NCI-H2107 (cell line): ENCODE results near the gene SLC35F3.

ENCODE experiments used
- DNase-seq: peaks from one replicate; lab custom pipeline; 2025; lab: John Stamatoyannopoulos, UW

Gene SLC35F3

GRCh38 chr1:234369033-234369430 is 464.6 kb downstream of the SLC35F3 start:
- DNase-seq = no peak

DNA sequence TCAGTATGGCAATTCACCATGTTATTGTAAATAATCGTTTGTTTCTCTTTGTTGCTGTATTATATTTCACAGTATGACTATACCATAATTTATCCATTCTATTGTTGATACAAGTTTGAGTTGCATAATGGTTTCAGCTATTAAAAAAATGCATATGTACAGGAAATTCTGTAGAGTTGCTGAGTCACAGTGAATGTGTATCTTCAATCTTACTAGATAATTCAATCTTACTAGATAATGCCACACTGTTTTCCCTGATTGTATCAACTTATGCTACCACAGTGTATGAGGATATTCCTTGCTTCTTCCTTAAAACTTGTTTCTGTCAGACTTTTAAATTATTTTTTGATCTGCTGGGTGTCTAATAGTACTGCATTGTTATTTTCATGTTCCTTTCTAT is 465.3 kb downstream of the SLC35F3 start:
- DNase-seq = no peak

DNA sequence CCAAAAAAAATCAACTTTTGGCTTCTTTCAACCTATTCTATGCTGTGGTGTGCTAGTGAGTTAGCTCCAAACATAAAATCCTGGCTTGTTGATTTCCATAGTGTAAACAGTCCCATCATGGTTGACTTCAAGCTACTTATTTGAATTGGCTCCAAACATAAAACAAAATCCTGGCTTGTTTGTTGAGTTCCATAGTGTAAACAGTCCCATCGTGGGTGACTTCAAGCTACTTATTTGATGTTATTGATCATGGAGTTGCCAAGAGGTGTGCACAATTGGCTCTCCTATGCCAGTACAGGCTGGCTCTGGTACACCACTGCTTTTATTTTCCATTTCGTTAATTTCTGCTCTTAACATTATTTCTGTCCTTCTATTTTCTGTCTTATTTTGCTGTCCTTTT is 466.9 kb downstream of the SLC35F3 start:
- no peak for DNase-seq

GRCh38 chr1:234372011-234372757 is 467.7 kb downstream of the SLC35F3 start:
- DNase-seq = no peak

DNA sequence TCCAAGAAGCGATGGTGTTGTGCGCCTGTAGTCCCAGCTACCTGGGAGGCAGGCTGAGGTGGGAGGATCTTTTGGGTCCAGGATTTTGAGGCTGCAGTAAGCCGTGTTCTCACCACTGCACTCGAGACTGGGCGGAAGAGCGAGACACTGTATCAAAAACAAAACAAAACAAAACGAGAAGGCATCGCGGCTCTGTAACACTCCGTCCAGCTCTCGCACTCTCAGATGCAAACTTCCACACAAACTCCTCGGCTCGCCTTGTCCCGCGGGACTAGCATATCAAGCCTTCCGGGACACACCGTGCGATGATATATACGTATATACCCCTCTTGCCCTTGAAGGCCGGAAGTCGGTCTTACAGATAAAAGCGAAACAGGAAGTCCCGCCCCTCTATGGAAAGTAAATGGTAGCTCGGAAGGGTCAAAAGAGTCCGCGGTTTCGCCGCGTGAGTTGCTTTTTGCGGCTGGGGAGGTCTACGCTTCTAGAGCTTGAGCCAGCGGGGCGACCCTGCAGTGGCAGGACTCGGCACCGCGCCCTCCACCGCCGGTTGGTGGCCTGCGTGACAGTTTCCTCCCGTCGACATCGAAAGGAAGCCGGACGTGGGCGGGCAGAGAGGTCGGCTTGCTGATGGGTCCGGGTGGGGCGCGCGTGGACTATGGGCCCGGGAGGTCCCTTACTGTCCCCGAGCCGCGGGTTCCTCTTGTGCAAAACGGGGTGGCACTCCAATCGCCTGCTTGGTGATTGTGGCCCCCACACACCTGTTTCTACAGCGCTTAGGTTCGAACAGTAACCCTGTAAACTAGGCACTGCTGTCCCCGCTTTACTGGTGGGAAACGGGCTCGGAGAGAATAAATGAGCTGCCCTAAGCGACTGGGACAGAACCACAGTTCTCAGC is 468.8 kb downstream of the SLC35F3 start, which contains the start of gene COA6:
Gene COA6, plus strand, starts transcription at position 393 of the 895 bp plus-strand sequence. Its CDS starts 11 bp downstream, at position 404.
- peak; percentile 96 for DNase-seq

DNA sequence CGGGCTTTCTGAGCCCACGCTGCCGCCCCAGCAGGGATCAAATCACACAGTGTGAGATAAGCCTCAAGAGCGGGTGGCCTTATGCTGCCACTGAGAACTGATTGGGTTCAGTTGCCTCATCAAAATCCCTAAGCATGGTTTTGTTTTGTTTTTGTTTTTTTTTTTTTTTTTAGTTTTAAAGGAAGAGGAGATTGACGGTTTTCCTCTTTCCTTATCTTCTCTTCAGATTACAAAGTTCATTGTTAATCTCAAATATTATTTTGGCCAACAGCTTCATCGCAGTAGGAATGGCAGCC is 469.4 kb downstream of the SLC35F3 start:
- DNase-seq = no peak
